ENCODE measurements around the gene CLASRP.

DNA sequence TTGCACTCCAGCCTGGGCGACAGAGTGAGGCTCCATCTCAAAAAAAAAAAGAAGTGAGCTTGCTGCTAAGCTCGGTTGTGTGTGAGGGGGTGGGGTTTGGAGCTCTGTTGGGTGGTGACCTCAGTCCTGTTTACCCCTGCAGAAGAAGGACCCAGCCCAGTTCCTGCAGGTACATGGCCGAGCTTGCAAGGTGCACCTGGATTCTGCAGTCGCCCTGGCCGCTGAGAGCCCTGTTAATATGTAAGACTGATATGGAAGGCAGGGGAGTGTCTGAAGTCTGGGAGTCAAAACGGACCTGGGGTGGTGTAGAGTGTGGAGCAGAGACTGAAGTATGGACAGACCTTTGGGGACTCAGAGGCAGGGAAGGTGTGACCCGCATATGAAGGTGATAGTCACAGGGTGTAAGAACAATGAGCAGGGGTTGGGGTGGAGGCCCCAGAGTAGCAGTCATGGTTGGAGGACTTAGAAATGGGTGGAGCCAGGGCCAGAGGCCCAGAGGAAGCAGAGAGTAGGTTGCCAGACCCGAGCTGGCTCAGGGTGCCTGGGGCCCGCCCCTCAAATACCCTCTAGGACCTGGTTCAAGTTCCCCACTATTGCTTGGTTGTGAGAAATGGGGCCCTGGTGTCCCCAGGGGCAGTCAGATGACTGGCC, 13.2 kb downstream of the CLASRP start:
- TF ChIP-seq, protein P1, sequence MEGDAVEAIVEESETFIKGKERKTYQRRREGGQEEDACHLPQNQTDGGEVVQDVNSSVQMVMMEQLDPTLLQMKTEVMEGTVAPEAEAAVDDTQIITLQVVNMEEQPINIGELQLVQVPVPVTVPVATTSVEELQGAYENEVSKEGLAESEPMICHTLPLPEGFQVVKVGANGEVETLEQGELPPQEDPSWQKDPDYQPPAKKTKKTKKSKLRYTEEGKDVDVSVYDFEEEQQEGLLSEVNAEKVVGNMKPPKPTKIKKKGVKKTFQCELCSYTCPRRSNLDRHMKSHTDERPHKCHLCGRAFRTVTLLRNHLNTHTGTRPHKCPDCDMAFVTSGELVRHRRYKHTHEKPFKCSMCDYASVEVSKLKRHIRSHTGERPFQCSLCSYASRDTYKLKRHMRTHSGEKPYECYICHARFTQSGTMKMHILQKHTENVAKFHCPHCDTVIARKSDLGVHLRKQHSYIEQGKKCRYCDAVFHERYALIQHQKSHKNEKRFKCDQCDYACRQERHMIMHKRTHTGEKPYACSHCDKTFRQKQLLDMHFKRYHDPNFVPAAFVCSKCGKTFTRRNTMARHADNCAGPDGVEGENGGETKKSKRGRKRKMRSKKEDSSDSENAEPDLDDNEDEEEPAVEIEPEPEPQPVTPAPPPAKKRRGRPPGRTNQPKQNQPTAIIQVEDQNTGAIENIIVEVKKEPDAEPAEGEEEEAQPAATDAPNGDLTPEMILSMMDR (conservative IDR thresholded peaks at IDR 0.05; ENCODE audit: low read length), result no peak
- no peak for TF ChIP-seq EZH2phosphoT487 (IDR thresholded peaks at IDR 0.05; ENCODE audit: borderline replicate concordance, low read depth, low read length)
